Heart left ventricle (tissue), 16 donors: ENCODE data around the gene ADGRD1. TPM values are rescaled to one million over a fixed set of nuclear protein-coding genes. Genes with fewer than 3 reads are reported as not detected.

Experiments used
- ATAC-seq, 4 donors: fragments of 200-7000 bp; cut with Tn5 transposase; one replicate each; pipeline ENCODE4 v1.9.1; 2020 to 2022; ENCODE audit warnings: moderate library complexity in 4 of 4, mild to moderate bottlenecking in 3 of 4, moderate number of reproducible peaks in 1 of 4
- DNase-seq, 5 donors: peaks; one replicate each; pipeline ENCODE4 v3.0.0-alpha.2; 2020
- H3K27ac ChIP-seq, 12 donors: fragments of 200-600 bp; sonication (generic) in 4 of 12; one replicate each; pipeline versions ENCODE4 v1.5.0 to v1.8.0; 2016 to 2022; ENCODE audit warnings: mild to moderate bottlenecking in 2 of 12
- H3K27me3 ChIP-seq, 9 donors: fragments of 200-600 bp; sonication (generic) in 2 of 9; one replicate each; pipeline versions ENCODE4 v1.5.1 to v1.8.0; 2016 to 2022; ENCODE audit warnings: mild to moderate bottlenecking in 3 of 9
- H3K36me3 ChIP-seq, 9 donors: fragments of 200-600 bp; sonication (generic) in 2 of 9; one replicate each; pipeline versions ENCODE4 v1.5.0 to v1.8.0; 2018 to 2022; ENCODE audit warnings: mild to moderate bottlenecking in 2 of 9
- H3K4me1 ChIP-seq, 12 donors: fragments of 200-600 bp; sonication (generic) in 4 of 12; one replicate each; pipeline versions ENCODE4 v1.5.0 to v1.8.0; 2016 to 2022; ENCODE audit warnings: mild to moderate bottlenecking in 3 of 12
- H3K4me3 ChIP-seq, 12 donors: fragments of 200-600 bp; sonication (generic) in 4 of 12; one replicate each; pipeline versions ENCODE4 v1.5.0 to v1.8.0; 2017 to 2022; ENCODE audit warnings: mild to moderate bottlenecking in 9 of 12, moderate library complexity in 4 of 12
- H3K9me3 ChIP-seq, 12 donors: fragments of 200-600 bp; sonication (generic) in 4 of 12; one replicate each; pipeline versions ENCODE4 v1.5.0 to v1.8.0; 2016 to 2022; ENCODE audit warnings: mild to moderate bottlenecking in 1 of 12
- CTCF ChIP-seq, 12 donors: fragments of 200-600 bp; sonication (generic) in 4 of 12; IDR thresholded peaks; one replicate each; pipeline versions ENCODE4 v1.5.0 to v1.8.0; 2018 to 2022; ENCODE audit warnings: antibody characterized with exemption in 12 of 12, mild to moderate bottlenecking in 5 of 12
- POLR2A ChIP-seq, 2 donors: fragments of 450-650 bp; IDR thresholded peaks; one replicate each; pipeline ENCODE4 v1.6.1; 2017; ENCODE audit warnings: antibody characterized with exemption in 2 of 2, mild to moderate bottlenecking in 2 of 2, moderate library complexity in 2 of 2
- WGBS, 4 donors: extraction: QIAGEN DNeasy Blood & Tissue Kit in 2 of 4; methylation state at CpG; one replicate each; pipeline versions ENCODE4 v1.1.5 to v1.1.7; 2013 to 2018; 5-methylcytosine and 5-hydroxymethylcytosine counted together
- intact Hi-C, 10 donors: fragments of 100-400 bp; cut with DNase I; formaldehyde crosslinking; loops; one replicate each; pipeline versions ENCODE4 v1.11.1 to v1.14.2; 2022
- polyA plus RNA-seq, 2 donors: library from polyadenylated mRNA; stranded (reverse); fragments of 200-250 nt; gene quantifications; one replicate each; pipeline ENCODE4 v1.2.3, GENCODE V29; 2013
- total RNA-seq, 9 donors: library from RNA; depleted of rRNA in 2 of 9; stranded (reverse); fragments of >200 nt in 2 of 9; fragmentation: NEBNext Ultra II Directional in 3 of 9; extraction: Animal tissue kit (Norgen Biotek cat#: 25700) in 3 of 9; gene quantifications; one replicate each; pipeline versions ENCODE4 v1.1.0 to v1.2.4, GENCODE V29; 2016 to 2023
- donor health status: ischemic (EF 13 %, LVEDD 7.1; RV severe dilation, severe dysfunction).
- donor health status: healthy with polysubstance abuse.
- donor health status: DM: no; HTN: yes; CAD: no.
- donor health status: DM: no; HTN: no; CAD: no.
- donor health status: ischemic (EF 25% LVEDD 6.9; RV normal size, moderate dysfunction).
- donor health status: ischemic (EF 25% LVEDD 5.7; RV mildly dilated, moderate dysfunction).
- donor health status: healthy.
- donor health status: DM: yes; HTN: yes; CAD: no.
- donor health status: ischemic (EF 35%, LVEDD 5.7; RV mildly dilated, moderate dysfunction).
- donor health status: nonischemic (EF 11% LVEDD 7.7; RV severe dilation, severe dysfunction).
- donor health status: DM: yes; HTN: yes; CAD: no.
- donor health status: PGD.
- donor health status: ischemic (EF 29% LVEDD 5.4; RV normal size, mild dysfunction).
- donor health status: nonischemic (EF 23%, LVEDD 6.1; RV moderate dilation, normal function).

ADGRD1 gene
- total and polyA plus RNA-seq, 11 donors: 22.7 to 109 (median 66.3) TPM

- intact Hi-C loops: loop anchor here in 1 of 10 donors (10.0 kb wide), 1 partner anchor 182 kb away; no protein-coding TSS in a partner anchor
- H3K27me3 ChIP-seq: no peaks in the 10 kb centered on the region
- WGBS, 4 donors: 83 to 91% (median 85%) methylated on average over 8 to 13 of the region's 13 CpGs
- H3K4me1 ChIP-seq: peaks cover 0 to 14% (median 2%) of the 10 kb centered on the region in 12 donors
- ATAC-seq: no peak
- peaks cover 0 to 9% (median 0%) of the 10 kb centered on the region in 9 donors for H3K36me3 ChIP-seq
- peak overlapping the region in 2 of 12 donors; percentile 14 to 37 for H3K27ac ChIP-seq
- TF ChIP-seq POLR2A (IDR thresholded peaks at IDR 0.05) (no peak), CTCF (IDR thresholded peaks at IDR 0.05) (no peak)
- peak in 3 of 5 donors; percentile 4 to 54 (median 16) for DNase-seq
- no peak overlapping the region for H3K4me3 ChIP-seq
- H3K9me3 ChIP-seq: no peaks in the 10 kb centered on the region
Observed at GRCh38 chr12:131096681-131097181, 143.0 kb downstream of the ADGRD1 start.

- ATAC-seq: peak; percentile 54 to 61 (median 55)
- H3K27ac ChIP-seq: peak overlapping the region in 2 of 12 donors; percentile 12 to 37
Observed at GRCh38 chr12:131097202-131098177, 143.8 kb downstream of the ADGRD1 start.

GRCh38 chr12:131098178-131098981 is 144.7 kb downstream of the ADGRD1 start:
- DNase-seq: peak in 4 of 5 donors; percentile 5 to 31 (median 10)
- intact Hi-C loops: loop anchor here in 1 of 10 donors (10.0 kb wide), 1 partner anchor 184 kb away; no protein-coding TSS in a partner anchor
- H3K4me1 ChIP-seq: peaks cover 0 to 14% (median 2%) of the 10 kb centered on the region in 12 donors
- WGBS, 4 donors: 92 to 95% (median 93%) methylated on average over 19 of the region's 19 CpGs
- H3K36me3 ChIP-seq: peaks cover 0 to 13% (median 0%) of the 10 kb centered on the region in 9 donors
- H3K4me3 ChIP-seq: no peak overlapping the region
- no peak overlapping the region for H3K27ac ChIP-seq
- ATAC-seq: no peak
- TF ChIP-seq CTCF (IDR thresholded peaks at IDR 0.05): no peak
- TF ChIP-seq POLR2A (IDR thresholded peaks at IDR 0.05): no peak
- H3K27me3 ChIP-seq: no peaks in the 10 kb centered on the region
- no peaks in the 10 kb centered on the region for H3K9me3 ChIP-seq

More at GRCh38 chr12:131097202-131098177, 143.8 kb downstream of the ADGRD1 start:
- no peaks in the 10 kb centered on the region for H3K9me3 ChIP-seq
- no peak overlapping the region for H3K4me3 ChIP-seq
- intact Hi-C loops: loop anchor here in 1 of 10 donors (10.0 kb wide), 1 partner anchor 183 kb away; no protein-coding TSS in a partner anchor
- peaks cover 0 to 16% (median 2%) of the 10 kb centered on the region in 12 donors for H3K4me1 ChIP-seq
- no peak for TF ChIP-seq POLR2A (IDR thresholded peaks at IDR 0.05)
- TF ChIP-seq CTCF (IDR thresholded peaks at IDR 0.05): no peak
- H3K36me3 ChIP-seq: peaks cover 0 to 9% (median 0%) of the 10 kb centered on the region in 9 donors
- 55 to 74% (median 69%) methylated on average over 11 to 31 of the region's 31 CpGs for WGBS, 4 donors
- H3K27me3 ChIP-seq: no peaks in the 10 kb centered on the region
- DNase-seq: peak in 4 of 5 donors; percentile 41 to 78 (median 59)
